ENCODE data around the gene ELOVL6.

Gene ELOVL6

GRCh38 chr4:110149089-110149488 is 49.3 kb downstream of the ELOVL6 start:
- Histone ChIP-seq H3K79me2 (ENCODE audit: low read length) (no peaks in the 10 kb centered on the region), H3K4me2 (ENCODE audit: low read length) (no peak overlapping the region), H3K36me3 (replicated peaks; ENCODE audit: low read depth, low read length) (no peaks in the 10 kb centered on the region), H3K9ac (ENCODE audit: low read length) (no peak overlapping the region), H3K4me1 (ENCODE audit: low read length) (no peaks in the 10 kb centered on the region), H3K27ac (ENCODE audit: low read length) (no peak overlapping the region), H2AFZ (ENCODE audit: low read depth, low read length) (no peak overlapping the region), H3K4me3 (ENCODE audit: low read length) (no peak overlapping the region), H3K9me3 (ENCODE audit: insufficient read depth, low read length) (no peaks in the 10 kb centered on the region), H3K27me3 (ENCODE audit: low read depth, low read length) (no peaks in the 10 kb centered on the region), H4K20me1 (ENCODE audit: insufficient read depth, low read length) (no peaks in the 10 kb centered on the region)
- TF ChIP-seq, protein P1, sequence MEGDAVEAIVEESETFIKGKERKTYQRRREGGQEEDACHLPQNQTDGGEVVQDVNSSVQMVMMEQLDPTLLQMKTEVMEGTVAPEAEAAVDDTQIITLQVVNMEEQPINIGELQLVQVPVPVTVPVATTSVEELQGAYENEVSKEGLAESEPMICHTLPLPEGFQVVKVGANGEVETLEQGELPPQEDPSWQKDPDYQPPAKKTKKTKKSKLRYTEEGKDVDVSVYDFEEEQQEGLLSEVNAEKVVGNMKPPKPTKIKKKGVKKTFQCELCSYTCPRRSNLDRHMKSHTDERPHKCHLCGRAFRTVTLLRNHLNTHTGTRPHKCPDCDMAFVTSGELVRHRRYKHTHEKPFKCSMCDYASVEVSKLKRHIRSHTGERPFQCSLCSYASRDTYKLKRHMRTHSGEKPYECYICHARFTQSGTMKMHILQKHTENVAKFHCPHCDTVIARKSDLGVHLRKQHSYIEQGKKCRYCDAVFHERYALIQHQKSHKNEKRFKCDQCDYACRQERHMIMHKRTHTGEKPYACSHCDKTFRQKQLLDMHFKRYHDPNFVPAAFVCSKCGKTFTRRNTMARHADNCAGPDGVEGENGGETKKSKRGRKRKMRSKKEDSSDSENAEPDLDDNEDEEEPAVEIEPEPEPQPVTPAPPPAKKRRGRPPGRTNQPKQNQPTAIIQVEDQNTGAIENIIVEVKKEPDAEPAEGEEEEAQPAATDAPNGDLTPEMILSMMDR (IDR thresholded peaks at IDR 0.05; ENCODE audit: low read depth, low read length), result no peak
- no peak for TF ChIP-seq EZH2phosphoT487 (IDR thresholded peaks at IDR 0.05; ENCODE audit: low read depth)

- Histone ChIP-seq H3K79me2 (ENCODE audit: low read length) (no peaks in the 10 kb centered on the region), H3K27me3 (ENCODE audit: low read depth, low read length) (no peaks in the 10 kb centered on the region), H3K9ac (ENCODE audit: low read length) (no peak overlapping the region), H3K4me3 (ENCODE audit: low read length) (no peak overlapping the region), H2AFZ (ENCODE audit: low read depth, low read length) (no peak overlapping the region), H3K4me1 (ENCODE audit: low read length) (no peaks in the 10 kb centered on the region), H3K27ac (ENCODE audit: low read length) (no peak overlapping the region), H4K20me1 (ENCODE audit: insufficient read depth, low read length) (no peaks in the 10 kb centered on the region), H3K9me3 (ENCODE audit: insufficient read depth, low read length) (no peaks in the 10 kb centered on the region), H3K4me2 (ENCODE audit: low read length) (no peak overlapping the region), H3K36me3 (replicated peaks; ENCODE audit: low read depth, low read length) (no peaks in the 10 kb centered on the region)
- no peak for TF ChIP-seq EZH2phosphoT487 (IDR thresholded peaks at IDR 0.05; ENCODE audit: low read depth)
- TF ChIP-seq, protein P1 (IDR thresholded peaks at IDR 0.05; ENCODE audit: low read depth, low read length), result no peak
Measured at GRCh38 chr4:110142461-110142860, 56.0 kb downstream of the ELOVL6 start.

- H3K36me3 ChIP-seq (replicated peaks; ENCODE audit: low read depth, low read length), result no peaks in the 10 kb centered on the region
- H3K4me2 ChIP-seq (ENCODE audit: low read length), result no peak overlapping the region
- no peaks in the 10 kb centered on the region for H3K79me2 ChIP-seq (ENCODE audit: low read length)
- no peaks in the 10 kb centered on the region for H3K27me3 ChIP-seq (ENCODE audit: low read depth, low read length)
- TF ChIP-seq EZH2phosphoT487 (IDR thresholded peaks at IDR 0.05; ENCODE audit: low read depth), result no peak
- TF ChIP-seq, protein P1 (IDR thresholded peaks at IDR 0.05; ENCODE audit: low read depth, low read length), result no peak
- H3K27ac ChIP-seq (ENCODE audit: low read length), result no peak overlapping the region
- H3K4me3 ChIP-seq (ENCODE audit: low read length), result no peak overlapping the region
- no peaks in the 10 kb centered on the region for H3K4me1 ChIP-seq (ENCODE audit: low read length)
- H3K9ac ChIP-seq (ENCODE audit: low read length), result no peak overlapping the region
- no peaks in the 10 kb centered on the region for H4K20me1 ChIP-seq (ENCODE audit: insufficient read depth, low read length)
- H3K9me3 ChIP-seq (ENCODE audit: insufficient read depth, low read length), result no peaks in the 10 kb centered on the region
- H2AFZ ChIP-seq (ENCODE audit: low read depth, low read length), result no peak overlapping the region
Measured at GRCh38 chr4:110139815-110140214, 58.6 kb downstream of the ELOVL6 start.

- Histone ChIP-seq H2AFZ (ENCODE audit: low read depth, low read length) (no peak overlapping the region), H3K79me2 (ENCODE audit: low read length) (no peaks in the 10 kb centered on the region), H3K27ac (ENCODE audit: low read length) (no peak overlapping the region), H3K36me3 (replicated peaks; ENCODE audit: low read depth, low read length) (no peaks in the 10 kb centered on the region), H4K20me1 (ENCODE audit: insufficient read depth, low read length) (no peaks in the 10 kb centered on the region), H3K27me3 (ENCODE audit: low read depth, low read length) (no peaks in the 10 kb centered on the region), H3K4me2 (ENCODE audit: low read length) (no peak overlapping the region), H3K4me3 (ENCODE audit: low read length) (no peak overlapping the region), H3K9me3 (ENCODE audit: insufficient read depth, low read length) (no peaks in the 10 kb centered on the region), H3K4me1 (ENCODE audit: low read length) (no peaks in the 10 kb centered on the region), H3K9ac (ENCODE audit: low read length) (no peak overlapping the region)
- no peak for TF ChIP-seq EZH2phosphoT487 (IDR thresholded peaks at IDR 0.05; ENCODE audit: low read depth)
- TF ChIP-seq, protein P1 (IDR thresholded peaks at IDR 0.05; ENCODE audit: low read depth, low read length), result no peak
Measured at GRCh38 chr4:110139111-110139510, 59.3 kb downstream of the ELOVL6 start.

All from OCI-LY3 (cell line).